Superior temporal gyrus (tissue), 1 donor: Measurements from ENCODE around the gene DIPK1B.

Source experiments
- DNase-seq: peaks from one replicate; pipeline ENCODE4 v3.0.0-alpha.2; 2016; ENCODE audit errors: extremely low spot score

DIPK1B gene

DNA sequence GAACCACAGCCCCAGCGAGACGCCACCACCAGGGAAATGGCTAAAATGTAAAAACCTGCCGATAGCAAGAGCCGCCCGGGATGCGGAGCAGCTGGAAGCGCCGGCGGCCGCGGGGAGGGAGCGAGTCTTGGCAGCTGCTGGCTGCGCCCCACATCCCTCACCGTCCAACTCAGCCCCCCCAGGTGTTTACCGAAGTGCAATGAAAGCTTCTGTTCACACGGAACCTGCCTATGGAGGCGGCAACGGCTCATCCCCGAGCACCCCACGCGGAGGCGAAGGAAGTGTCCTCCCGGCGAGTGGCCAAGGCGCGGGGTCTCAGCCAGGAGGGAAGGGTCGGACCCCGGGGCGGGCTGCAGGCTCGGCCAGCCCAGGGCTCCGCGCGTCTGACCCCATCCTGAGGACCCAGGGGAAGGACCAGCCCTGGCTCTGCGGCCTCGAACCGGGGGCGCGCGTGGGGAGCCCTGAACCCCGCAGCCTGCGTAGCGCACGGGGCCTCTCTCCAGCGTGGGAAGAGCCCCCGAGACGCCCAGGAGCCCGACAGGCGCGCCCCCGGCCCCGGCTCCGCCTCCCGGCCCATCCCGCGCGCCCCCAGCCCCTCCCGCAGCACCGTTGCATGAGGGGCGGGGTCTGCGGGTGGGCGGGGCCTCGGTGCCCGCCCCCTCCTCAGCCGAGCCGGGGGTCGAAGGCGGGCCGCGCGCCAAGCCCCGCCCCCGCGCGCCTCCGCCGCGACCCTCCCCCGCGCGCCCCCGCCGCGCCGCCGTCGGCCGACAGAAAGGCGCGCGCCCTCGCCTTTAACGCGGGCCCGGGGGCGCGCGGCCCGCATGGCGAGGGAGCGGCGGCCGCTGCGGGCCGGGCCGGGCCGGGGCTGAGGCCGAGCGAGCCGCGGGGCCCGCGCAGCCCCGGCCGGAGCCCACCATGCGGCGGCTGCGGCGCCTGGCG is at the start of gene DIPK1B:
Gene DIPK1B (plus strand): TSS at position 822 of the 939 bp plus-strand sequence. CDS start 94 bp downstream, at position 916.
- no peak for DNase-seq

DNA sequence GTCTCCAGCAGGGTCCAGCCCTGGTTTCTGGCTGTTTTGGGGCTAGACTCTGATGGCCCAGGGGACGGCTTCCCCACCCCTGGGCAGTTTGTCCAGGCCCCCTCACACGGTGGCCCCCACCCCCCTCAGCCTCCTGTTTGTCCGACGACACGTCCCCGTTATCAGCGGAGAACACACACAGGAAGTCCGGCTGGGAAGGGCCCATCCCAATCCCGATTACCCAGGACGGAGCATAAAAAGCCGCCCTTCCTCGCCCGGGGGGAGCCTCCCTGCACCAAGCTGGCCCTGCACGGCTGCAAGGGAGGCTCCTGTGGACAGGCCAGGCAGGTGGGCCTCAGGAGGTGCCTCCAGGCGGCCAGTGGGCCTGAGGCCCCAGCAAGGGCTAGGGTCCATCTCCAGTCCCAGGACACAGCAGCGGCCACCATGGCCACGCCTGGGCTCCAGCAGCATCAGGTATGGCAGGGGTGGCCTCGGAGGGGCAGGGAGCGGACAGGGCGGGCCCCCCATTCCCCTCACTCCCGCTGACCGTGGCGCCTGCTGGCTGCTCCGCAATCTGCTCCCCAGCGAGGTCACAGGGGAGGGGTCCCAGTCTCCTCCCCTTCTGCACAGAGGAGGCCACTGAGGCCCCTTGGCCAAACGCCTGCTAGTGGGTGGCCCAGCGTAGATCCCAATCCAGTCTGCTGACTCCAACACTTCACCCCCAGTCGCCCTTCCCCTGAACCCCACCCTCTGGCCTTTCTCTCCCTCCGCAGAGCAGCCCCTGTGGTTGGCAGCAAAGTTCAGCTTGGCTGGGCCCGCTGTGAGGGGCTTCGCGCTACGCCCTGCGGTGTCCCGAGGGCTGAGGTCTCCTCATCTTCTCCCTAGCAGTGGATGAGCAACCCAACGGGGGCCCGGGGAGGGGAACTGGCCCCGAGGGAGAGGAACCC is 49.5 kb upstream of the DIPK1B start, which contains the start of gene EGFL7:
Gene EGFL7 (plus strand): TSS at position 261 of the 926 bp plus-strand sequence. CDS start 5,367 bp downstream, outside the sequence.
- no peak for DNase-seq

DNA sequence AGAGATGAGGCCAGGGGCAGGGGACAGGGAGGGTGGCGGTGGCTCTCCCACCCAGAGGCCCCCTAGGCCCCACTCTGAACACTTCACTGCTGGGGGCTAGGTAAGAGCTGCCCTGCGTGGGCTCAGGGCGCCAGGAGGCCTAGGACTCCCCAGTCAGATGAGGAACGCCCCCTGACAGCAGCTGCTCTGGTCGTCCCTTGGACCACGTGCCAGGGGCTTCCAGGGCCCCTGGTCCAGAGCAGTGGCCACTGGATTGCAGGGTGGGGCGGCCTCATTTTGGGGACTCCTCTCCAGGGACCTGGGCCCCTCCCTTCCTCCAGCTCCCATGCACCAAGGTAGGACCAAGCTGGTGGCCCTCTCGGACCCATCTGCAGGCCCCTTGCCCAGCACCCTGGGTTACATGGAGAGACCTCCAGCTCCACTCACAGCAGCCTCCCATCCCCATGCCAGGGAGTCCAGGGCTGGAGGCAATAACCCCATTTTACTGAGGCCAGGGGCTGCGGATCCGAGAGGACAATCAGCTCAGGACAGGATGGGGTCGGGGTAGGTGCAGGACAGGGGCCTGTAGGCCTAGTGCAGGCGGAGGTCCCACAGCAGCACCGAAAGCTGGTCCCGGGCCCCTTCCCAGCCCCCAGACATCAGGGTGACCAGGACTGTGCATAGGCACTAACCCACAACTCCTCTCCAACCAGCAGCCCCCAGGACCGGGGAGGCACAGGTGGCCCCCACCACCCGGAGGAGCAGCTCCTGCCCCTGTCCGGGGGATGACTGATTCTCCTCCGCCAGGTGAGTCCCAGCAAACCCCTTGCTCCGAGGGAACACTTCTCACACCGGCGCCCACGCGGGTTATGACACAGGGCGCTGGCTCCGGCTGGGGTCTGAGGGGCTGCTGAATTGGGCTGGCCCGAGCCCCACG is 48.1 kb upstream of the DIPK1B start:
- DNase-seq, result no peak

DNA sequence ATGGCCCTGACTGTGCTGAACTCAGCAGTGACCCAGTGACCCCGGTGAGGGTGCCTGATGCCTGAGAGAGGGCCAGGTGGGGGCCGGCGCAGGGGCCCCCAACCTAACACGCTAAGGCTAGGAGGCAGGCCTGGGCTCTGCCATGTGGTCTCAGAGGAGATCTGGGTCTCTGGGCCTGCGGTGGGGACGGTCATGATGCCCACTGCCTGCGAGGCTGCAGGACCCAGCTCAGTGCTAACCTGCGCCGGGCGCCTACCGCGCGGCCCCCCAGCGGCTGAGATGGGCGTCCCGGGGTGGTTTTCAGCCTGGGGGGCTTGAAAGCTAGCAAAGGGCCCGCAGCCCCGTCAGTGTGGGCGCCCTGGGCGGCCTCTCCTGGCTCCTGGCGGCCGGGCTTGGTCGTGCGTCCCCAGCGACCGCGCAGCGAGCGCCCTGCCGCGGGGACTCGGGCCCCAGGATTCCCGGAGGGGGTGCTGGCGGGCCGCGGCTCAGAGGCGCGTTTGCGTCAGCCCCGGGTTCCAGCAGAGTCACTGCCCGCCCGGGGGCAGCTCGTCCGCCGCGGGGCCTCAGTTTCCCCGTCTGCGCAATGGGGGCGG is 47.2 kb upstream of the DIPK1B start:
- DNase-seq, result no peak

DNA sequence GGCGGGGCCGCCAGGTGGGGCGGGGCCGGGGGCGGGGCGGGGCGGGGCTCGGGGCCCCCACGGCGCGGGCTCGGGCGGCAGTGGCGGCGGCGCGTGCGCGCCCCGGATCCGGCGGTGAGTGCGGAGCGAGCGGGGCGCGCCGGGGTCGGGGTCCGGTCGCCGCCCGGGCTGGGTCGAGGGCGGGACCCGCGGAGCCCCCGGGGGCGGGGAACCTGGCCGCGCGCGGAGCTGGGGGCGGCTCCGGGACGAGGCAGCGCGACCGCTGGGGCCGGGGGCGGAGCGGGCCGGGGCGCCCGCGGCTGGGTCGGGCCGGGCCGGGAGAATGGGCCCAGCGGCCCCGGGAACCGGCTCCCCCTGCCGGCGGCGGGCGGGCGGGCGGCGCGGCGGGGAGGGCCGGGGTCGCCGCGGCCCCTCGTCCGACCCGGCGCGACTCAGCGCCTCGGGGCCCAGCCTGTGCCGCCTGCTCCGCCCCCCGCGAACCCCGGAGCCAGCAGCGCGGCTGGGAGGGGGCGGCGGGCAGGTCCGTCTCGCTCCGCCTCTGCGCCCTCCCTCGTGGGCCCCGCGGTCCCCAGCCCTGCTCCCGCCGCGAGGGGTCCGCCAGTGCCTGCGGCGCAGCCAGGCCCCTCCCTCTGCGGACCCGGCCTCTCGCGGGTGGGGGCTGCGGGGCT is 46.5 kb upstream of the DIPK1B start:
- no peak for DNase-seq

DNA sequence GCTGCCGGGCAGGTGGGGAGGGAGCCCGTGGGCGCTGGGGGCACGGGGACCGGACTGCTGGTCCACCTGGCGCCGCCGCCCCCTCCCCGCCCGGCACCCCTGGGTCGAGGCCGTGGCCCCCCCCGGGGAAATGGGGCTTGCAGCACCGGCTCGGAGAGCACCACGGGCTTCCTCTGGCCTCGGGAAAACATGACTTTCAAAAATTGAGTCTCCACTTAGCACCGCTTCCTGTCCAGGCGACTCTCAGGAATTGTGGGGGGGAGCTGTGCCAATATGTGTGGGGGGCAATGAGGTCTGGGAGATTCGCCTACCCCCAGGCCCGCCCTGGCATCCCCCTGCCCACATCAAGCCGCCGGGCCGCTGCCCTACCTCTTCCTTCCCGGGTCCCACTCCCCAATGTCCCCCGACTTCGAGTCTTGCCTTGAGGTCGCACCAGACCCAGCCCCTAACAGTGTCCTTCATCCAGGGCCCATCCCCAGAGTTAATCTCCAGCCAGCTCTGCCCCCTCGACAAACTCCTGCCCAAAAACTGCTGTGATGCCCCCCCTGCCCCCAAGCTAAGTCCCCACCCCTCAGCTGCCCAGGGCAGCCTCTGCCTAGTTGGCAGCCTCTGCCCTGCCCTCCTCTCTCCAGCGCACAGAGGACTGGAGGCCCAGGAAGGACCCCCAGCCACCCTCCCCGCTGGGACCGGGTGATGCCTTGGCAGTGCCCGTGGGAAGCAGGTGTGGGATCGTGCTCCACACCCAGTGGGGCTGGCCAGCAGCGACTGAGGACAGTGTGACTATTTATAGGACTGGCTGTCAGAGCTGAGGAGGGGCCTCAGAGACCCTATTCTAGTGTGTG is 45.8 kb upstream of the DIPK1B start:
- DNase-seq, result no peak

DNA sequence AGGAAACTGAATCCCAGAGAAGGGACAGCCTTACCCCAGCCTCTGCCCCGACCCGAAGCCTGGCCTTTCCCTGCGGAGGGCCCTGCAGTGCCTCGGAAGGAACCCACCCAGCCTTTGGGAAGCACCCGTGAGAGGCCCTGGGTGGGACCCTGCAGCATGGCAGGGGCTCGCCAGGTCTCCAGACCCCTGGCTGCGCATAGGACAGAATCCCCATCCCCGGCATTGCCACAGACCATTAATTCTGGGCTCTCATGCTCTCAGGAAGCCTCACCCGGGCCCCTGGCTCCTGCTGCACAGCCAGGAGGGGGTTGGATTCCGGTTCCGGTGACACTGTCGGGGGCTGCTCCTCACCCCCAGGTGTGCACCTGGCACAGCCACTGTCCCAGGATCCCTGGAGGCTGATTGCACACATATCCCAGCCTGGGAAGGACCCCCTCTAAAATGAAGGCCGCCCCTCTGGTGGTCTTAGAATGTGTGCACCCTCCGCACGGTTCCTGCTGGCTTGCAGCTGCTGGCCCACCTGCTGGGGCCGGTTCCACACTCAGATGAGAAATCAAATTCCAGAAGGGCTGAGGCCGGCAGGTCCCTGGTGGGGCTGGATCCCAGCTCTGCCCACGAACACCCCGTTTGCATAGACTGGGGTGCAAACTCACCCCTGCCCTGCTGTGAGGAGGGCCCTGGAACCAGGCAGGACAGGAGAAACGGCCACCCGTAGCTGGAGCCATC is 45.0 kb upstream of the DIPK1B start:
- no peak for DNase-seq

DNA sequence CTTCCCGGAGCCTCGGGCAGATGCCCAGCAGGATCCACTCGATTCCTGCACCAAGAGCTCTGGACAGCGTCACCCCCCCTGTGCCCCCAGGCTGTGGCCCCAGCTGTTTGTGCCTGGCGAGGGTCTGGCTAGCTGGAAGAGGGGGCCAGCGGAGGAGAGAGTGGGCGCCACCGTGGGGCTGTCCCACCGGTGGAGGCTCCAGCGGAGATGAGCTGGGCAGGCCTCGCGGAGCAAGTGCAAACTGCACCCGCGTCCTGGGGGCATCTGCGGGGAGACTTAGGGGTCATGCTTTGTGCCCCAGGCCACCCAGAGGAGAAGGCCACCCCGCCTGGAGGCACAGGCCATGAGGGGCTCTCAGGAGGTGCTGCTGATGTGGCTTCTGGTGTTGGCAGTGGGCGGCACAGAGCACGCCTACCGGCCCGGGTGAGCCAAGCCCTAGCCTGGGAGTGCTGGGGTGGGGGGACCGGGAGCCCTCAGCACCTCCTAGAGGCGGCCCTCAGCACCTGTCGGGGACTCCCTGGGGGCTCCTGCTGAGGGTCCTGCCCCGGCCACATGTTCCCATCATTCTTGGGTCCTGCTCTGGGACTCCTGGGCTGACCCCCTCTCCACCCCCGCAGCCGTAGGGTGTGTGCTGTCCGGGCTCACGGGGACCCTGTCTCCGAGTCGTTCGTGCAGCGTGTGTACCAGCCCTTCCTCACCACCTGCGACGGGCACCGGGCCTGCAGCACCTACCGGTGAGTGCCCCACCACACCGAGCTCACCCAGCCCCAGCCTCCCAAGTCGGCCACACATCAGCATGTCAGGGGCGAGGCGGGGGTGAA is 44.2 kb upstream of the DIPK1B start:
- DNase-seq, result no peak

DNA sequence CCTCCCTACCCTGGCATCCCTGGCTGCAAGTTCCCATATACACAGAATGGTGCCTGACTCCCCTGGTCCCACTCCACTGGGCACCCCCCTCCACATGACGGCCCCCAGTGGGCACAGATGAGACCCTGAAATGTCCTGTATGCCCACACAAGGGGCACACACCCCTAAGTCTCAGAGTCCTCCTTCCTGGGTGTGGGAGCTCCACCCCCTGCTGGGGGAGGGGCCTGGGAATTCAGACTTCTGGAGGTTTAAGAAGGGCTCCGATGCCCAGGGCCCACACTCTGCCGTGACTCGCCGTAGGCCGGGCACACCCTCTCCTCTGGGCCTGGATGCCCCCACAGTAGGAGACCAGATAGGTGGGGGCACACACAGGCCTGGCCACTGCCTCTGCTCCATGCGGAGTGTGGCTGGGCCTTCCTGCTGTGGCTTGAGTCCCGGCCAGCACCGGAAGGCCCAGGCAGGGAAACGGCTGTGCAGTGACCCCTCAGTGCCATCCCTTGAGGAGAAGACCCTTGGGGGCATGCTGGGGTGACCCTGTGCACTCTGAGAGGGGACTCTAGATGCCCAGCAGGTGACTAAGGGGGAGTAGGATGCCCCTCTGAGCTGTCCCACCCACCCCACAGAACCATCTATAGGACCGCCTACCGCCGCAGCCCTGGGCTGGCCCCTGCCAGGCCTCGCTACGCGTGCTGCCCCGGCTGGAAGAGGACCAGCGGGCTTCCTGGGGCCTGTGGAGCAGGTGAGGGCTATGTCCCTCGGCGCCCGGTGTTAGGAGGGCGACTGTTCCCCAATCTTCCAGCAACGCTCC is 43.2 kb upstream of the DIPK1B start:
- no peak for DNase-seq

DNA sequence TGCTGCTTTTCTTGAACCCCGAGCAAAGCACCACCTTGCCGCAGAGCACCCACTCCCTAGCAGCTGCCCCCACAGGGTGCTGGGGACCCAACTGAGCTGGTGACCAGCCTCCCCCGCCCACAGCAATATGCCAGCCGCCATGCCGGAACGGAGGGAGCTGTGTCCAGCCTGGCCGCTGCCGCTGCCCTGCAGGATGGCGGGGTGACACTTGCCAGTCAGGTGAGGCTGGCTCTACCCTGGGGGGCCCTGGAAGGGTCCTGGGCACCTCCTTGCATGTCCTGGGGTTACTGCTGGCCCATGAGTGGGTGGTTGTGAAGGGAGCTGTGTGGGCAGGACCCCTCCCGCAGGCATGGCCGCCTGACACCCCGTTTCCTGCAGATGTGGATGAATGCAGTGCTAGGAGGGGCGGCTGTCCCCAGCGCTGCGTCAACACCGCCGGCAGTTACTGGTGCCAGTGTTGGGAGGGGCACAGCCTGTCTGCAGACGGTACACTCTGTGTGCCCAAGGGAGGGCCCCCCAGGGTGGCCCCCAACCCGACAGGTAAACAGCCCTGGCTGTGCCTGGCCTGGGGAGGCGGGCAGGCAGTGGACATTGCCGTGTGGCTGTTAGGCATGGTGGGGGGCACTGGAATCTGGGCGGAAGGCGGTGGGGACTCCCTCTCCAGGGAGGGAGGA is 42.4 kb upstream of the DIPK1B start:
- no peak for DNase-seq

DNA sequence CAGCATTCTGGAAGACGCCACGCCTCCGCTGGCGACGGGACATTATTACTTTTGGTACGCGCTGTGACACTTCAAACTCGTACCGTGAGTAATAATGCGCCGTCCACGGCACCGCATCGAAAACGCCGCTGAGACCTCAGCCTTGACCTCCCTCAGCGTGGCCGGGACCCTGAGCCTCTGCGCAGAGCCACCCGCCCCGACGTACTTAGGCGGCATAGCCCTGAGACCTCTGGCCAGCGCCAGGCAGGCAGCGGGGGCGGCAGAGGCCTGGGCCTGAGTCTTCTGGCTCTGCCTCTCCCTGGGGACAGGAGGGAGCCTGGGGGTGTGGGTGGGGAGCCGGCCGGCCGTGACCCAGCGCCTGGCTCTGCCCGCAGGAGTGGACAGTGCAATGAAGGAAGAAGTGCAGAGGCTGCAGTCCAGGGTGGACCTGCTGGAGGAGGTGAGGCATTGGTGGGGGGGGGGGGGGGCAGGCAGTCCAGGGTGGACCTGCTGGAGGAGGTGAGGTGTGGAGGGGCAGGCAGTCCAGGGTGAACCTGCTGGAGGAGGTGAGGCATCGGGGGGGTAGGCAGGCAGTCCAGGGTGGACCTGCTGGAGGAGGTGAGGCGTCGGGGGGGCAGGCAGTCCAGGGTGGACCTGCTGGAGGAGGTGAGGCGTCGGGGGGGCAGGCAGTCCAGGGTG is 41.7 kb upstream of the DIPK1B start:
- no peak for DNase-seq

DNA sequence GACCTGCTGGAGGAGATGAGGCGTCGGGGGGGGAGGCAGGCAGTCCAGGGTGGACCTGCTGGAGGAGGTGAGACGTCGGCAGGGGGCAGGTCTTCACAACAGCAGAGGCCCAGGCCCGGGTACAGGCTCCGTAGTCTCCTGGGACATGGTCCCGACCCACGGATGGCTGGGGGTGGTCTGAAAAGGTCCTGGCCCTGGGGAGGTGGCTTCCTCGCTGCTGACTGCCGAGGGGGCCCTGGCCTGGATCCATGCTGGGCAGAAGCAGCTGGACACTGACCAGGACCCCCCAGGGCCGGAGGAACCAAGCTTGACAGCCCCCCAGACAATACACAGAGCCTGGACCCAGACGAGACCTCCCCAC is 41.1 kb upstream of the DIPK1B start:
- DNase-seq, result no peak

DNA sequence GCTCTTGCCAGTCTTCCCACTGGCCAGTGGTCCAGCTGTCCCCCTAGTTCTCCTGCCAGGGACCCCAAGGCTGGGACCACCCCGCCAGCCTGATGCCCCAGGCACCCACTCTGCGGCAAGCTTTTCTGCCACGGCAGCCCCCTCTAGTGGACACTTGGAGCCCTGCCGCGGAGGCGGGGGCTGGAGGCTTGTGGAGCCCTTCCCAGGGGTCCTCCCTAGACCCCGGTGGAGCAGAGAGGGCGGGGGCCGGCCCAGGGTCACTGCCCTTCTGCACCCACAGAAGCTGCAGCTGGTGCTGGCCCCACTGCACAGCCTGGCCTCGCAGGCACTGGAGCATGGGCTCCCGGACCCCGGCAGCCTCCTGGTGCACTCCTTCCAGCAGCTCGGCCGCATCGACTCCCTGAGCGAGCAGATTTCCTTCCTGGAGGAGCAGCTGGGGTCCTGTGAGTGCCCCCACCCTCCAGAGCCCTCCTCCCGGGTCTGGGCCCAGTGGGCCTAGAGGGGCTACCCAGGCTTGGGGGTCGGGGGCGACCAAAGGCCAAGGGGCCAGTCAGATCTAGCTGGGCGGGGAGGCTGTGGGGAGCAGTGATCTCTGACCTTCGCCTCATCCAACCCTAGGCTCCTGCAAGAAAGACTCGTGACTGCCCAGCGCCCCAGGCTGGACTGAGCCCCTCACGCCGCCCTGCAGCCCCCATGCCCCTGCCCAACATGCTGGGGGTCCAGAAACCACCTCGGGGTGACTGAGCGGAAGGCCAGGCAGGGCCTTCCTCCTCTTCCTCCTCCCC is 40.5 kb upstream of the DIPK1B start:
- DNase-seq, result no peak

DNA sequence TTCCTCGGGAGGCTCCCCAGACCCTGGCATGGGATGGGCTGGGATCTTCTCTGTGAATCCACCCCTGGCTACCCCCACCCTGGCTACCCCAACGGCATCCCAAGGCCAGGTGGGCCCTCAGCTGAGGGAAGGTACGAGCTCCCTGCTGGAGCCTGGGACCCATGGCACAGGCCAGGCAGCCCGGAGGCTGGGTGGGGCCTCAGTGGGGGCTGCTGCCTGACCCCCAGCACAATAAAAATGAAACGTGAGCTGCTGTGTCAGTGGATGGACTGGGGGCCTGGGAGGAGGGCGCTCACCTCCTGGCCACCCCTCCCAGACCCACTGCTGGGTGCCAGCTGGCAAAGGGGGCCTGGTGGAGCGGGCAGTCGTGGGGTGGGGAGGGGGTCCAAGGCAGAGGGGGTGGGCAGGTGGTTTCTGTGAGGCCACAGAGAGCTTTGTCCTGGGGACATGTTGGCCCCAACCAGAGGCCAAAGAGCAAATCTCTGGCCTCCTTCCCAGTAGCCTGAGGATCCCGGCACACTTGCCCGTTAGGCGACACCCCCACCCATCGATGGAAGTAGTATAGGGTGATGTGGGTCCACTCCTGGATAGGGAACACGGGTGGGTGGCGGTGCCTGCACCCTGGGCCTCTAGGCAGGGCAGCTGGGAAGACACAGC is 39.8 kb upstream of the DIPK1B start:
- DNase-seq, result no peak
